Trophoblast cell (in vitro differentiated cells and primary cell): ENCODE measurements around the gene CHST10. TPM values are rescaled to one million over a fixed set of nuclear protein-coding genes. Genes with fewer than 3 reads are reported as not detected.
"Not testable (repeated sequence)": the region's sequence is repeated elsewhere in the genome, so short reads cannot be mapped to it uniquely, and the experiment has no call there.

Experiments used
- DNase-seq, 2 donors: peaks; one replicate each; pipeline ENCODE4 v3.0.0-alpha.2; 2016
- H2AFZ ChIP-seq: 2 replicates; pipeline ENCODE4 v1.6.1; 2013; ENCODE audit warnings: low read length, moderate library complexity, mild to moderate bottlenecking; ENCODE audit not compliant: insufficient read depth, poor library complexity
- H2AK5ac ChIP-seq: 2 replicates; pipeline ENCODE4 v1.6.1; 2013; ENCODE audit warnings: mild to moderate bottlenecking, low read length
- H2BK120ac ChIP-seq: 2 replicates; pipeline ENCODE4 v1.6.1; 2013; ENCODE audit warnings: low read length, mild to moderate bottlenecking, moderate library complexity; ENCODE audit not compliant: insufficient read depth, poor library complexity
- H2BK12ac ChIP-seq: 2 replicates; pipeline ENCODE4 v1.6.1; 2013; ENCODE audit warnings: mild to moderate bottlenecking, low read length, moderate library complexity
- H2BK5ac ChIP-seq: 2 replicates; pipeline ENCODE4 v1.6.1; 2013; ENCODE audit warnings: low read length, low read depth, moderate library complexity, mild to moderate bottlenecking; ENCODE audit not compliant: poor library complexity
- H3K14ac ChIP-seq: 2 replicates; pipeline ENCODE4 v1.6.1; 2013; ENCODE audit warnings: mild to moderate bottlenecking, low read length
- H3K18ac ChIP-seq: 2 replicates; pipeline ENCODE4 v1.6.1; 2013; ENCODE audit warnings: mild to moderate bottlenecking, low read length
- H3K23ac ChIP-seq: 2 replicates; pipeline ENCODE4 v1.6.1; 2013; ENCODE audit warnings: low read length
- H3K27ac ChIP-seq: 2 replicates; pipeline ENCODE4 v1.5.1; 2013; ENCODE audit warnings: low read depth, mild to moderate bottlenecking, inconsistent platforms, low read length, moderate library complexity
- H3K27me3 ChIP-seq: 2 replicates; pipeline ENCODE4 v1.6.1; 2013; ENCODE audit warnings: inconsistent platforms, mild to moderate bottlenecking, low read length, moderate library complexity; ENCODE audit not compliant: insufficient read depth
- H3K36me3 ChIP-seq, 2 experiments: 1 replicate in 1 of 2; 2 replicates in 1 of 2; pipeline ENCODE4 v1.6.1; 2013; ENCODE audit warnings: low read length in 2 of 2, mild to moderate bottlenecking in 2 of 2, moderate library complexity in 1 of 2; ENCODE audit not compliant: insufficient read depth in 2 of 2, control insufficient read depth in 1 of 2
- H3K4ac ChIP-seq: 2 replicates; pipeline ENCODE4 v1.6.1; 2013; ENCODE audit warnings: low read depth, mild to moderate bottlenecking, low read length, moderate library complexity
- H3K4me1 ChIP-seq, 2 experiments: 1 replicate in 1 of 2; 2 replicates in 1 of 2; pipeline ENCODE4 v1.6.1; 2013; ENCODE audit warnings: low read length in 2 of 2, mild to moderate bottlenecking in 2 of 2, moderate library complexity in 1 of 2; ENCODE audit not compliant: insufficient read depth in 2 of 2, control insufficient read depth in 1 of 2
- H3K4me2 ChIP-seq: 2 replicates; pipeline ENCODE4 v1.6.1; 2013; ENCODE audit warnings: inconsistent platforms, mild to moderate bottlenecking, low read length, moderate library complexity
- H3K4me3 ChIP-seq: 2 replicates; pipeline ENCODE4 v1.5.1; 2013; ENCODE audit warnings: mild to moderate bottlenecking, low read depth, low read length, inconsistent platforms
- H3K79me1 ChIP-seq: one replicate; pipeline ENCODE4 v1.6.1; 2013; ENCODE audit warnings: low read length
- H3K79me2 ChIP-seq: 2 replicates; pipeline ENCODE4 v1.6.1; 2013; ENCODE audit warnings: low read length, mild to moderate bottlenecking; ENCODE audit not compliant: control insufficient read depth, insufficient read depth, poor library complexity
- H3K9ac ChIP-seq: 2 replicates; pipeline ENCODE4 v1.6.1; 2013; ENCODE audit warnings: mild to moderate bottlenecking, low read length
- H3K9me3 ChIP-seq: 2 replicates; pipeline ENCODE4 v1.6.1; 2013; ENCODE audit warnings: low read depth, mild to moderate bottlenecking, control low read depth, inconsistent platforms, low read length; ENCODE audit not compliant: insufficient read depth
- H4K12ac ChIP-seq: 2 replicates; pipeline ENCODE4 v1.6.1; 2013; ENCODE audit warnings: low read depth, mild to moderate bottlenecking, low read length, moderate library complexity
- H4K8ac ChIP-seq: 2 replicates; pipeline ENCODE4 v1.6.1; 2013; ENCODE audit warnings: low read depth, mild to moderate bottlenecking, low read length, moderate library complexity
- H4K91ac ChIP-seq: one replicate; pipeline ENCODE4 v1.6.1; 2013; ENCODE audit warnings: low read depth, mild to moderate bottlenecking, low read length, moderate library complexity
- WGBS: extraction: QIAGEN DNeasy Blood & Tissue Kit; methylation state at CpG from one replicate; pipeline ENCODE4 v1.1.7; 2013; ENCODE audit warnings: missing lambda C conversion rate; ENCODE audit not compliant: insufficient read length, insufficient coverage; ENCODE audit errors: extremely low coverage; 5-methylcytosine and 5-hydroxymethylcytosine counted together
- polyA plus RNA-seq: library from polyadenylated mRNA; stranded (reverse); fragments of 200-250 nt; gene quantifications from 2 replicates; pipeline ENCODE4 v1.2.3, GENCODE V29; 2013

CHST10 gene, protein sequence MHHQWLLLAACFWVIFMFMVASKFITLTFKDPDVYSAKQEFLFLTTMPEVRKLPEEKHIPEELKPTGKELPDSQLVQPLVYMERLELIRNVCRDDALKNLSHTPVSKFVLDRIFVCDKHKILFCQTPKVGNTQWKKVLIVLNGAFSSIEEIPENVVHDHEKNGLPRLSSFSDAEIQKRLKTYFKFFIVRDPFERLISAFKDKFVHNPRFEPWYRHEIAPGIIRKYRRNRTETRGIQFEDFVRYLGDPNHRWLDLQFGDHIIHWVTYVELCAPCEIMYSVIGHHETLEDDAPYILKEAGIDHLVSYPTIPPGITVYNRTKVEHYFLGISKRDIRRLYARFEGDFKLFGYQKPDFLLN
- polyA plus RNA-seq: 8.3 and 8.8 TPM in 2 replicates

- Histone ChIP-seq H3K4me2 (peak within 1 kb of the TSS; percentile 74), H3K14ac (peak within 1 kb of the TSS; percentile 92), H4K91ac (peak within 1 kb of the TSS; percentile 85), H3K23ac (no peak within 1 kb of the TSS), H3K4me1 (peaks cover 2 to 4% of the 10 kb centered on the region in 2 experiments), H2BK120ac (peak within 1 kb of the TSS; percentile 78), H3K36me3 (peaks cover 0 to 5% of the 10 kb centered on the region in 2 experiments), H4K12ac (peak within 1 kb of the TSS; percentile 87), H3K4ac (peak within 1 kb of the TSS; percentile 73), H3K4me3 (peak within 1 kb of the TSS; percentile 79), H2BK5ac (peak within 1 kb of the TSS; percentile 58), H3K18ac (peak within 1 kb of the TSS; percentile 64), H3K9me3 (no peaks in the 10 kb centered on the region), H2AFZ (peak within 1 kb of the TSS; percentile 72), H3K79me1 (peaks cover 11% of the 10 kb centered on the region), H3K27me3 (no peaks in the 10 kb centered on the region), H4K8ac (peak within 1 kb of the TSS; percentile 93), H3K9ac (peak within 1 kb of the TSS; percentile 78), H2AK5ac (no peak within 1 kb of the TSS), H3K79me2 (peaks cover 3% of the 10 kb centered on the region), H3K27ac (peak within 1 kb of the TSS; percentile 74), H2BK12ac (no peak within 1 kb of the TSS)
- DNase-seq: peak; percentile 19 to 63
- WGBS: no CpG with 5 or more reads among the region's 88 CpGs
These were observed at the start of gene CHST10 for GRCh38 chr2:100416935-100417710. Gene CHST10, minus strand, starts transcription at chr2:100417668. Its CDS starts 10,993 bp downstream, at chr2:100406675.

DNA sequence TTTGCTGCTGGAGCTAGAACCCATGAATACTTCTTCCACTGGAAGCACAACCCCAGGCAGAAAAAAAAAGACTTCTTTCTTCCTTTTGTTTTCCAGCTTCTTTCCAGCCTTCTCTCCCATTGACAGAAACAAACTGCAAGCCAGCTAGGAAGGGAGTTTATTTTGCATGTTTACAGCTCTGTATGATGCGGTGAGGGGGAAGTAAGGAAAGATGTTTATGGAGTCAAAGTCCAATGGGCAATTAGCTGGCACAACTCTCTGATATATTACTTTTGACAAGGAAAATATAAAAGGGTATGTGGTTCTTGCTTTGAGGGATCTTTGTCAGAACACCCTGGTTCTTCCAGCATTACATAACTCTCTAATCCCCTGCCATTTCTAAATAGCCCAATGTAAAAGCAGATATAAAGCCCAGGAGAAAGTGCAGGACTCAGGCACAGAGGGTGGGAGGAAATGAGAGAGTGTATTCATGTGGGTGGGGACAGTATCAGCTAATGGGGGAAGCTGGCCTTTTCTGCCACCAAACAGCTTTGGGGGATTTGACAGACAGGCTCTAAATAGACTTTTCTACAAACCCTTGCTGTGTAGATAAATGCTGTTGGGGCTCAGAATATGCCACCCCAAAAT, 43.5 kb upstream of the CHST10 start:
- no peaks in the 10 kb centered on the region for H3K79me2 ChIP-seq
- no peak overlapping the region for H4K12ac ChIP-seq
- H3K23ac ChIP-seq: no peak overlapping the region
- no peak overlapping the region for H4K8ac ChIP-seq
- no peaks in the 10 kb centered on the region for H3K36me3 ChIP-seq
- H3K4me3 ChIP-seq: no peak overlapping the region
- H3K27me3 ChIP-seq: no peaks in the 10 kb centered on the region
- no CpG with 5 or more reads among the region's 1 CpG for WGBS
- no peak overlapping the region for H4K91ac ChIP-seq
- peaks cover 9% of the 10 kb centered on the region for H3K9me3 ChIP-seq
- H3K9ac ChIP-seq: no peak overlapping the region
- H3K4ac ChIP-seq: no peak overlapping the region
- H3K79me1 ChIP-seq: no peaks in the 10 kb centered on the region
- H2AK5ac ChIP-seq: no peak overlapping the region
- no peak overlapping the region for H3K27ac ChIP-seq
- no peaks in the 10 kb centered on the region for H3K4me1 ChIP-seq
- no peak overlapping the region for H3K14ac ChIP-seq
- no peak overlapping the region for H2BK120ac ChIP-seq
- no peak for DNase-seq
- H2AFZ ChIP-seq: no peak overlapping the region
- no peak overlapping the region for H2BK5ac ChIP-seq
- H3K4me2 ChIP-seq: no peak overlapping the region
- no peak overlapping the region for H3K18ac ChIP-seq
- no peak overlapping the region for H2BK12ac ChIP-seq

GRCh38 chr2:100456357-100456756, 38.9 kb upstream of the CHST10 start:
- H4K91ac ChIP-seq, H2AFZ ChIP-seq, H3K36me3 ChIP-seq, H2BK12ac ChIP-seq, H3K4me1 ChIP-seq, H2AK5ac ChIP-seq, H3K4ac ChIP-seq, H3K27ac ChIP-seq, H3K27me3 ChIP-seq, DNase-seq, H3K9me3 ChIP-seq, H4K12ac ChIP-seq, H4K8ac ChIP-seq, H3K79me1 ChIP-seq, H3K4me2 ChIP-seq, H3K23ac ChIP-seq, H3K9ac ChIP-seq, H3K14ac ChIP-seq, H2BK120ac ChIP-seq, H3K18ac ChIP-seq, H2BK5ac ChIP-seq, H3K79me2 ChIP-seq, H3K4me3 ChIP-seq: not testable (repeated sequence)

DNA sequence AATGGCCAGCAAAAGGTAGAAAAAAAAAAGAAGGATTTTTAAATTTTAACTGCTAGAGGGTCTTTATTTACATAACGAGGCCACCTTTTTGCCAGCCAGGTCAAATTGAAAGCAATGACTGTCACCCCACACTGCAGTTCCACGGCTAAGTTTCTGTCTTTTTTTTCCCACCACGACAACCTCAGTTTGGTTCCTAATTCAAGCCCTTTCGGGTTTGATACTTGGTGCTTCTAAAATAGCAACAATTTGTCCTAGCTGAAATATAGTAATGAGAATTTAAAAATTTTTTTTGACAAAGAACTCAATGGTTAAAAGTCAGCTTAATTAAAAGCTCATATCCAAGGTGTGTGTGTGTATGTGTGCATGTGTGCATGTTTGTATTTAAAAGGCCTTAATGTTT, 36.4 kb upstream of the CHST10 start:
- Histone ChIP-seq H2BK12ac (no peak overlapping the region), H3K4me2 (no peak overlapping the region), H3K79me2 (no peaks in the 10 kb centered on the region), H3K27ac (no peak overlapping the region), H2AFZ (no peak overlapping the region), H3K9ac (no peak overlapping the region), H3K36me3 (no peaks in the 10 kb centered on the region), H2BK120ac (no peak overlapping the region), H3K4me3 (no peak overlapping the region), H3K23ac (no peak overlapping the region), H4K12ac (no peak overlapping the region), H2BK5ac (no peak overlapping the region), H3K14ac (no peak overlapping the region), H3K27me3 (no peaks in the 10 kb centered on the region), H3K18ac (no peak overlapping the region), H3K9me3 (peaks cover 5% of the 10 kb centered on the region), H3K4me1 (no peaks in the 10 kb centered on the region), H2AK5ac (no peak overlapping the region), H4K91ac (no peak overlapping the region), H4K8ac (no peak overlapping the region), H3K4ac (no peak overlapping the region), H3K79me1 (no peaks in the 10 kb centered on the region)
- WGBS: no CpG with 5 or more reads among the region's 4 CpGs
- DNase-seq: no peak
